ENCODE results near the gene NLRP6. TPM values are rescaled to one million over a fixed set of nuclear protein-coding genes. Genes with fewer than 3 reads are reported as not detected.

Gene NLRP6
- total and polyA plus RNA-seq, 2 donors (not counting 1 experiment from before 2014, with no cell fraction given), result 1.4 to 2.7 TPM

GRCh38 chr11:235180-235579, 43.0 kb upstream of the NLRP6 start:
- Histone ChIP-seq H3K4me1 (ENCODE audit: control insufficient read depth in 2 of 2, insufficient read depth in 2 of 2, low read length in 2 of 2) (peaks cover 18 to 22% of the 10 kb centered on the region in 2 donors), H4K20me1 (ENCODE audit: control insufficient read depth, insufficient read depth, low read length, poor library complexity, severe bottlenecking) (peaks cover 23% of the 10 kb centered on the region), H3K9me3 (ENCODE audit: control extremely low read depth in 1 of 3, control insufficient read depth in 2 of 3, insufficient read depth in 1 of 3, low read length in 2 of 3) (no peaks in the 10 kb centered on the region), H3K27me3 (replicated peaks in 1 of 4; ENCODE audit: control extremely low read depth in 1 of 4, control insufficient read depth in 3 of 4, insufficient read depth in 4 of 4, low read length in 3 of 4) (no peaks in the 10 kb centered on the region), H3K9ac (ENCODE audit: low read length) (peak overlapping the region; percentile 80), H3K27ac (ENCODE audit: low read length in 2 of 2) (peak overlapping the region in 1 of 2 donors; percentile 82), H3K79me2 (ENCODE audit: control insufficient read depth, insufficient read depth, low read length) (peaks cover 41% of the 10 kb centered on the region), H3K4me2 (replicated peaks; ENCODE audit: low read depth, low read length, poor library complexity, severe bottlenecking) (peak overlapping the region; percentile 76), H2AFZ (ENCODE audit: insufficient read depth, low read depth, low read length, poor library complexity, severe bottlenecking) (no peak overlapping the region), H3K36me3 (replicated peaks in 1 of 2; ENCODE audit: control extremely low read depth in 1 of 2, control insufficient read depth in 1 of 2, extremely low read depth in 1 of 2, insufficient read depth in 2 of 2, low read length in 1 of 2) (peaks cover 4 to 14% of the 10 kb centered on the region in 2 experiments), H3K4me3 (ENCODE audit: control extremely low read depth in 1 of 5, extremely low read depth in 1 of 5, insufficient read depth in 1 of 5, low read depth in 2 of 5, low read length in 4 of 5) (peak overlapping the region in 3 of 5 experiments; percentile 62 to 81 (median 75))
- no peaks in the 10 kb centered on the region for H3K9me3 Mint-ChIP-seq (ENCODE audit: insufficient read depth)
- H3K27me3 Mint-ChIP-seq, result no peaks in the 10 kb centered on the region
- ATAC-seq (ENCODE audit: low read depth) (no peak), DNase-seq (no peak)
- ChIA-PET CTCF (interaction anchor here (1.0 kb wide), 2 partner anchors 27 to 45 kb away, joined by 3 read pairs; no protein-coding TSS in a partner anchor), POLR2A (interaction anchor here (0.6 to 3.4 kb wide), 3 partner anchors 28 to 33 kb away, joined by 3 to 25 read pairs (median 12); partner anchors contain the start of genes BET1L and RIC8A)
- TF ChIP-seq EZH2 (IDR thresholded peaks at IDR 0.05; ENCODE audit: borderline replicate concordance, insufficient read depth, low read depth, low read length, poor library complexity, severe bottlenecking) (no peak), CTCF (IDR thresholded peaks at IDR 0.05) (no peak)
- 90% methylated on average over 7 of the region's 8 CpGs for WGBS (ENCODE audit: insufficient coverage)
- H3K4me3 Mint-ChIP-seq, result peak overlapping the region; percentile 99
- H3K27ac Mint-ChIP-seq, result peak overlapping the region; percentile 89
- H3K4me1 Mint-ChIP-seq, result peaks cover 33% of the 10 kb centered on the region
- intact Hi-C loops (cut with micrococcal nuclease), result loop anchor here (5.0 kb wide), 1 partner anchor 52 kb away; the partner anchor contains the start of gene PGGHG

DNA sequence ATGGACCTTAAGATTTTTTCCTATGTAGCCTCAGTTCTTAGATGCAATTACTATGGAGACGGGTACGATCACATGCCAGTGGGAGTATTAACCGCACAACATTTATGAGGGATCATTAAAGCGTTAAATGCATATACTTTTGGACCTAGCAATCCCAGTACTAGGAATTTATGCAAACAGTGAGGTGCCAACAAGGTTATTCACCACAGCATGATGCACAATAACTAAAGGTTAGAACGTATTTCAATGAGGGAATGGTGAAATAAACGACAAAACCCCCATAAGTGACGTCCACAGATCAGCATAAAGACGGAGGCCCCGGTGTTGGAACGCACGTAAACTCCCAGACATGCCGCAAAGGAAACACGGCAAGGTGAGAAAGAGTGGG, 42.6 kb upstream of the NLRP6 start:
- Histone ChIP-seq H3K36me3 (replicated peaks in 1 of 2; ENCODE audit: control extremely low read depth in 1 of 2, control insufficient read depth in 1 of 2, extremely low read depth in 1 of 2, insufficient read depth in 2 of 2, low read length in 1 of 2) (peaks cover 4 to 18% of the 10 kb centered on the region in 2 experiments), H3K79me2 (ENCODE audit: control insufficient read depth, insufficient read depth, low read length) (peaks cover 44% of the 10 kb centered on the region), H2AFZ (ENCODE audit: insufficient read depth, low read depth, low read length, poor library complexity, severe bottlenecking) (peak overlapping the region; percentile 92), H3K9me3 (ENCODE audit: control extremely low read depth in 1 of 3, control insufficient read depth in 2 of 3, insufficient read depth in 1 of 3, low read length in 2 of 3) (no peaks in the 10 kb centered on the region), H3K9ac (ENCODE audit: low read length) (peak overlapping the region; percentile 80), H3K4me3 (ENCODE audit: control extremely low read depth in 1 of 5, extremely low read depth in 1 of 5, insufficient read depth in 1 of 5, low read depth in 2 of 5, low read length in 4 of 5) (peak overlapping the region; percentile 62 to 84 (median 79)), H3K4me1 (ENCODE audit: control insufficient read depth in 2 of 2, insufficient read depth in 2 of 2, low read length in 2 of 2) (peaks cover 18 to 22% of the 10 kb centered on the region in 2 donors), H3K27ac (ENCODE audit: low read length in 2 of 2) (peak overlapping the region; percentile 62 to 82), H3K27me3 (replicated peaks in 1 of 4; ENCODE audit: control extremely low read depth in 1 of 4, control insufficient read depth in 3 of 4, insufficient read depth in 4 of 4, low read length in 3 of 4) (no peaks in the 10 kb centered on the region), H4K20me1 (ENCODE audit: control insufficient read depth, insufficient read depth, low read length, poor library complexity, severe bottlenecking) (peaks cover 23% of the 10 kb centered on the region), H3K4me2 (replicated peaks; ENCODE audit: low read depth, low read length, poor library complexity, severe bottlenecking) (peak overlapping the region; percentile 76)
- H3K27me3 Mint-ChIP-seq, result no peaks in the 10 kb centered on the region
- POLR2A ChIA-PET, result interaction anchor here (0.6 to 3.4 kb wide), 3 partner anchors 28 to 32 kb away, joined by 3 to 25 read pairs (median 12); partner anchors contain the start of genes BET1L and RIC8A
- peak overlapping the region; percentile 89 for H3K27ac Mint-ChIP-seq
- intact Hi-C loops (cut with micrococcal nuclease), result loop anchor here (5.0 kb wide), 1 partner anchor 52 kb away; the partner anchor contains the start of gene PGGHG
- peak overlapping the region; percentile 99 for H3K4me3 Mint-ChIP-seq
- peak; percentile 3 for ATAC-seq (ENCODE audit: low read depth)
- CTCF ChIA-PET, result interaction anchor here (1.0 kb wide), 2 partner anchors 27 to 45 kb away, joined by 3 read pairs; no protein-coding TSS in a partner anchor
- DNase-seq, result no peak
- WGBS (ENCODE audit: insufficient coverage), result 7% methylated on average over 9 of the region's 13 CpGs
- TF ChIP-seq CTCF (IDR thresholded peaks at IDR 0.05) (no peak), EZH2 (IDR thresholded peaks at IDR 0.05; ENCODE audit: borderline replicate concordance, insufficient read depth, low read depth, low read length, poor library complexity, severe bottlenecking) (no peak)
- peaks cover 35% of the 10 kb centered on the region for H3K4me1 Mint-ChIP-seq
- no peaks in the 10 kb centered on the region for H3K9me3 Mint-ChIP-seq (ENCODE audit: insufficient read depth)

All from B cell (primary cell).